ENCODE results near the gene ANKRD2.

The ANKRD2 gene

GRCh38 chr10:97564776-97565175 lies 7.8 kb upstream of the ANKRD2 start:
- H3K36me3 ChIP-seq (ENCODE audit: control insufficient read depth in 4 of 4, insufficient read depth in 4 of 4, low read length in 3 of 4), result peaks cover 0 to 5% (median 0%) of the 10 kb centered on the region in 4 experiments
- no peaks in the 10 kb centered on the region for H3K4me1 ChIP-seq (ENCODE audit: control extremely low read depth in 1 of 4, control insufficient read depth in 4 of 4, insufficient read depth in 4 of 4, low read length in 3 of 4)
- H3K27me3 ChIP-seq (replicated peaks in 2 of 5; ENCODE audit: control insufficient read depth in 4 of 5, insufficient read depth in 5 of 5, low read length in 4 of 5), result no peaks in the 10 kb centered on the region
- H3K27ac ChIP-seq (ENCODE audit: insufficient read depth in 1 of 2, low read depth in 1 of 2, low read length in 2 of 2, poor library complexity in 1 of 2, severe bottlenecking in 2 of 2), result no peak overlapping the region
- peaks cover 0 to 4% (median 0%) of the 10 kb centered on the region in 5 experiments for H3K9me3 ChIP-seq (ENCODE audit: control extremely low read depth in 1 of 5, control insufficient read depth in 4 of 5, insufficient read depth in 2 of 5, low read depth in 1 of 5, low read length in 4 of 5)
- WGBS (ENCODE audit: insufficient coverage), result 100% methylated on average over 3 of the region's 4 CpGs
- no peak for DNase-seq
- CTCF ChIA-PET, result interaction anchor here (0.8 to 0.9 kb wide), 2 partner anchors 29 to 31 kb away, joined by 3 read pairs; no protein-coding TSS in a partner anchor
- POLR2A ChIA-PET, result no interaction called here
- H3K4me3 ChIP-seq (ENCODE audit: control insufficient read depth in 1 of 7, extremely low read depth in 1 of 7, insufficient read depth in 4 of 7, low read depth in 2 of 7, low read length in 6 of 7), result no peak overlapping the region

GRCh38 chr10:97566336-97566996 lies 6.1 kb upstream of the ANKRD2 start:
- H3K9me3 ChIP-seq (ENCODE audit: control extremely low read depth in 1 of 5, control insufficient read depth in 4 of 5, insufficient read depth in 2 of 5, low read depth in 1 of 5, low read length in 4 of 5), result peaks cover 0 to 4% (median 0%) of the 10 kb centered on the region in 5 experiments
- H3K4me1 ChIP-seq (ENCODE audit: control extremely low read depth in 1 of 4, control insufficient read depth in 4 of 4, insufficient read depth in 4 of 4, low read length in 3 of 4), result no peaks in the 10 kb centered on the region
- WGBS (ENCODE audit: insufficient coverage), result 93% methylated on average over 2 of the region's 2 CpGs
- H3K27ac ChIP-seq (ENCODE audit: insufficient read depth in 1 of 2, low read depth in 1 of 2, low read length in 2 of 2, poor library complexity in 1 of 2, severe bottlenecking in 2 of 2), result no peak overlapping the region
- H3K4me3 ChIP-seq (ENCODE audit: control insufficient read depth in 1 of 7, extremely low read depth in 1 of 7, insufficient read depth in 4 of 7, low read depth in 2 of 7, low read length in 6 of 7), result no peak overlapping the region
- no peaks in the 10 kb centered on the region for H3K27me3 ChIP-seq (replicated peaks in 2 of 5; ENCODE audit: control insufficient read depth in 4 of 5, insufficient read depth in 5 of 5, low read length in 4 of 5)
- no peak for DNase-seq
- H3K36me3 ChIP-seq (ENCODE audit: control insufficient read depth in 4 of 4, insufficient read depth in 4 of 4, low read length in 3 of 4), result peaks cover 0 to 8% (median 0%) of the 10 kb centered on the region in 4 experiments
- POLR2A ChIA-PET, result no interaction called here
- CTCF ChIA-PET, result interaction anchor here (1.1 to 1.4 kb wide), 2 partner anchors 12 to 136 kb away, joined by 3 to 5 read pairs; no protein-coding TSS in a partner anchor

GRCh38 chr10:97567891-97568290 lies 4.7 kb upstream of the ANKRD2 start:
- Histone ChIP-seq H3K9me3 (ENCODE audit: control extremely low read depth in 1 of 5, control insufficient read depth in 4 of 5, insufficient read depth in 2 of 5, low read depth in 1 of 5, low read length in 4 of 5) (no peaks in the 10 kb centered on the region), H3K36me3 (ENCODE audit: control insufficient read depth in 4 of 4, insufficient read depth in 4 of 4, low read length in 3 of 4) (peaks cover 0 to 8% (median 0%) of the 10 kb centered on the region in 4 experiments), H3K27me3 (replicated peaks in 2 of 5; ENCODE audit: control insufficient read depth in 4 of 5, insufficient read depth in 5 of 5, low read length in 4 of 5) (no peaks in the 10 kb centered on the region), H3K4me3 (ENCODE audit: control insufficient read depth in 1 of 7, extremely low read depth in 1 of 7, insufficient read depth in 4 of 7, low read depth in 2 of 7, low read length in 6 of 7) (no peak overlapping the region), H3K27ac (ENCODE audit: insufficient read depth in 1 of 2, low read depth in 1 of 2, low read length in 2 of 2, poor library complexity in 1 of 2, severe bottlenecking in 2 of 2) (no peak overlapping the region), H3K4me1 (ENCODE audit: control extremely low read depth in 1 of 4, control insufficient read depth in 4 of 4, insufficient read depth in 4 of 4, low read length in 3 of 4) (peaks cover 0 to 1% (median 0%) of the 10 kb centered on the region in 4 experiments)
- CTCF ChIA-PET, result interaction anchor here (1.1 to 1.6 kb wide), 3 partner anchors 10 to 134 kb away, joined by 3 to 5 read pairs (median 4); no protein-coding TSS in a partner anchor
- no peak for DNase-seq
- WGBS (ENCODE audit: insufficient coverage), result 99% methylated on average over 14 of the region's 15 CpGs
- POLR2A ChIA-PET, result no interaction called here

GRCh38 chr10:97570146-97570788 lies 2.3 kb upstream of the ANKRD2 start:
- ChIA-PET CTCF (interaction anchor here (0.9 to 3.4 kb wide), 6 partner anchors 13 to 41 kb away, joined by 3 to 20 read pairs (median 6); no protein-coding TSS in a partner anchor), POLR2A (no interaction called here)
- H3K27ac ChIP-seq (ENCODE audit: insufficient read depth in 1 of 2, low read depth in 1 of 2, low read length in 2 of 2, poor library complexity in 1 of 2, severe bottlenecking in 2 of 2), result no peak overlapping the region
- H3K4me3 ChIP-seq (ENCODE audit: control insufficient read depth in 1 of 7, extremely low read depth in 1 of 7, insufficient read depth in 4 of 7, low read depth in 2 of 7, low read length in 6 of 7), result no peak overlapping the region
- H3K36me3 ChIP-seq (ENCODE audit: control insufficient read depth in 4 of 4, insufficient read depth in 4 of 4, low read length in 3 of 4), result peaks cover 0 to 8% (median 0%) of the 10 kb centered on the region in 4 experiments
- H3K4me1 ChIP-seq (ENCODE audit: control extremely low read depth in 1 of 4, control insufficient read depth in 4 of 4, insufficient read depth in 4 of 4, low read length in 3 of 4), result peaks cover 0 to 1% (median 0%) of the 10 kb centered on the region in 4 experiments
- no peaks in the 10 kb centered on the region for H3K9me3 ChIP-seq (ENCODE audit: control extremely low read depth in 1 of 5, control insufficient read depth in 4 of 5, insufficient read depth in 2 of 5, low read depth in 1 of 5, low read length in 4 of 5)
- no peaks in the 10 kb centered on the region for H3K27me3 ChIP-seq (replicated peaks in 2 of 5; ENCODE audit: control insufficient read depth in 4 of 5, insufficient read depth in 5 of 5, low read length in 4 of 5)
- 97% methylated on average over 31 of the region's 33 CpGs for WGBS (ENCODE audit: insufficient coverage)
- no peak for DNase-seq

GRCh38 chr10:97570789-97571471 lies 1.6 kb upstream of the ANKRD2 start:
- Histone ChIP-seq H3K27ac (ENCODE audit: insufficient read depth in 1 of 2, low read depth in 1 of 2, low read length in 2 of 2, poor library complexity in 1 of 2, severe bottlenecking in 2 of 2) (no peak overlapping the region), H3K9me3 (ENCODE audit: control extremely low read depth in 1 of 5, control insufficient read depth in 4 of 5, insufficient read depth in 2 of 5, low read depth in 1 of 5, low read length in 4 of 5) (no peaks in the 10 kb centered on the region), H3K4me1 (ENCODE audit: control extremely low read depth in 1 of 4, control insufficient read depth in 4 of 4, insufficient read depth in 4 of 4, low read length in 3 of 4) (peaks cover 0 to 1% (median 0%) of the 10 kb centered on the region in 4 experiments), H3K4me3 (ENCODE audit: control insufficient read depth in 1 of 7, extremely low read depth in 1 of 7, insufficient read depth in 4 of 7, low read depth in 2 of 7, low read length in 6 of 7) (no peak overlapping the region), H3K36me3 (ENCODE audit: control insufficient read depth in 4 of 4, insufficient read depth in 4 of 4, low read length in 3 of 4) (peaks cover 0 to 8% (median 0%) of the 10 kb centered on the region in 4 experiments), H3K27me3 (replicated peaks in 2 of 5; ENCODE audit: control insufficient read depth in 4 of 5, insufficient read depth in 5 of 5, low read length in 4 of 5) (no peaks in the 10 kb centered on the region)
- 93% methylated on average over 2 of the region's 5 CpGs for WGBS (ENCODE audit: insufficient coverage)
- POLR2A ChIA-PET, result no interaction called here
- DNase-seq, result no peak
- CTCF ChIA-PET, result interaction anchor here (1.1 to 3.4 kb wide), 9 partner anchors 12 to 163 kb away, joined by 4 to 20 read pairs (median 6); partner anchors contain the start of gene C10orf62

- ChIA-PET CTCF (interaction anchor here (0.9 to 3.4 kb wide), 18 partner anchors 11 to 162 kb away, joined by 3 to 20 read pairs (median 5); partner anchors contain the start of genes C10orf62 and HOGA1), POLR2A (no interaction called here)
- H3K9me3 ChIP-seq (ENCODE audit: control extremely low read depth in 1 of 5, control insufficient read depth in 4 of 5, insufficient read depth in 2 of 5, low read depth in 1 of 5, low read length in 4 of 5), result no peaks in the 10 kb centered on the region
- no peak overlapping the region for H3K4me3 ChIP-seq (ENCODE audit: control insufficient read depth in 1 of 7, extremely low read depth in 1 of 7, insufficient read depth in 4 of 7, low read depth in 2 of 7, low read length in 6 of 7)
- H3K27me3 ChIP-seq (replicated peaks in 2 of 5; ENCODE audit: control insufficient read depth in 4 of 5, insufficient read depth in 5 of 5, low read length in 4 of 5), result no peaks in the 10 kb centered on the region
- no peak overlapping the region for H3K27ac ChIP-seq (ENCODE audit: insufficient read depth in 1 of 2, low read depth in 1 of 2, low read length in 2 of 2, poor library complexity in 1 of 2, severe bottlenecking in 2 of 2)
- WGBS (ENCODE audit: insufficient coverage), result 89% methylated on average over 3 of the region's 3 CpGs
- peaks cover 0 to 1% (median 0%) of the 10 kb centered on the region in 4 experiments for H3K4me1 ChIP-seq (ENCODE audit: control extremely low read depth in 1 of 4, control insufficient read depth in 4 of 4, insufficient read depth in 4 of 4, low read length in 3 of 4)
- no peak for DNase-seq
- H3K36me3 ChIP-seq (ENCODE audit: control insufficient read depth in 4 of 4, insufficient read depth in 4 of 4, low read length in 3 of 4), result peaks cover 0 to 8% (median 0%) of the 10 kb centered on the region in 4 experiments
These were observed 957 bp upstream of the ANKRD2 start for GRCh38 chr10:97571622-97572021.

Data from common myeloid progenitor, CD34-positive (primary cell).